AML-193 (cell line): ENCODE results near the gene OR13J1.
"Not testable (repeated sequence)": the region's sequence is repeated elsewhere in the genome, so short reads cannot be mapped to it uniquely, and the experiment has no call there.

Source experiments
- DNase-seq, 2 experiments: peaks; one replicate each; lab custom pipeline; 2025; lab: John Stamatoyannopoulos, UW

OR13J1 gene, protein sequence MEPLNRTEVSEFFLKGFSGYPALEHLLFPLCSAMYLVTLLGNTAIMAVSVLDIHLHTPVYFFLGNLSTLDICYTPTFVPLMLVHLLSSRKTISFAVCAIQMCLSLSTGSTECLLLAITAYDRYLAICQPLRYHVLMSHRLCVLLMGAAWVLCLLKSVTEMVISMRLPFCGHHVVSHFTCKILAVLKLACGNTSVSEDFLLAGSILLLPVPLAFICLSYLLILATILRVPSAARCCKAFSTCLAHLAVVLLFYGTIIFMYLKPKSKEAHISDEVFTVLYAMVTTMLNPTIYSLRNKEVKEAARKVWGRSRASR

DNA sequence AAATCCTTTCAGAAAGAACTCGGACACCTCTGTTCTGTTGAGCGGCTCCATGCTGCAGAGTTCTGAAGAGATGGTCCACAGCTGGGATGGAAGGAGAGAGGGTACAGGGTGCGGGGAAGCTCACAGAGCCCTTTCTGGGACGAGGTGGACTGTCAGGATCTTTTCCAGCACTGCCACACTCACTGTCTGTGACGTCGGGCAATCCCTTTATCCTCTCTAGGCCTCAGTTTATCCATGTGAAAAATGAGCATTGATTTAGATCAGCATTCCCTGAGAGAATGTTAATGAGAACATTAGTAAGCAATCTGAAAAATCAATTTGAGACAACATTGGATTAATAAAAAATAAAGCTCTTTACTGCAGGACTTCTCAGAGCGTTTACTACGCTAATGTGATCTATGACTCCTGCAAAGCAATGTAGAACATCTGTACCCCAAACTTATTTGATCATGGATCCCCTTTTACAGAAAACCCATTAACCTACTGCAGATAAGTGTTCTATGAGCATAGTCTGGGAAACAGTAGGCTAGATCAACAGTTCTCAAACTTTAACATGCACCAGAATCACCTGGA, at the start of gene OR13J1:
OR13J1 (minus strand) TSS at position 51 of the 573 bp plus-strand sequence; CDS start at position 51, 0 bp downstream.
- DNase-seq = no peak

GRCh38 chr9:35919212-35920008, 49.2 kb upstream of the OR13J1 start:
- DNase-seq = no peak

DNA sequence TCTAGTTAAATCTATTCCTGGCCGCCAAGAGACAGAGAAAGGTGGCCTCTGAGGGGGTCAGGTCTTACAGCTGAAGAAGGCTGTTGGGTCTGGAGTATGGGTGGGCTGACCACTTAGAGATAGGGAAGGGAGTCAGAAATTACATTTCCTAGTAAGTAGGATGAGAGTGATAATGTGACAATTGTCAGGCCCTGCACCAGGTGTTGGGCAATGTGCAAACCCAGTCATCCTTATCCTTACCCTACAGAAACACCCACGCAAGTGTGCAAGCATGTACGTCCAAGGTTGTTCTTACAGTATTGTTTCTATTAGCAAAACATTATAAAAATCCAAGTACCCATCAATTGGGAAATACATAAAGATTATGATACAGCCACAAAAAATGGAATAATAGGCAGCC, 48.6 kb upstream of the OR13J1 start:
- DNase-seq = no peak

DNA sequence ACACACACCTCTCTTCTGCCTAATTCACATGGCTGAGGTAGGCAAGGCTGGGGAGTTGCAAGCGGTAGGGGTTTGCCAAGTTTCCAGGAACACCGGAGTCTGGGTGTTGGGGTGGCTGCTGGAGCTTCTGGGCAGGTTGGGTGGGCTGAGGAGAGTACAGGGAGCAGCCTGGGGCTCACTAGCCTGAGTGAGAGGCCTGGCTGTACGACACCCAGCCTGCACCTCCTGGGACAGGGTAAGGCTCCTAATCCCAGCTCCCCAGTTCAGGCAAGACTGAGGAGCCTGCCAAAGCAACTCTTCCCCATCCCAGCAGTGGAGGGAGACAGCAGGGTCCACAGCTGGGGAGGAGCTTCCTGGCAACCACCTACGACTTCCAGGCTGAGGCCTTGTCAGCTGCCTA, 47.1 kb upstream of the OR13J1 start:
- no peak for DNase-seq

DNA sequence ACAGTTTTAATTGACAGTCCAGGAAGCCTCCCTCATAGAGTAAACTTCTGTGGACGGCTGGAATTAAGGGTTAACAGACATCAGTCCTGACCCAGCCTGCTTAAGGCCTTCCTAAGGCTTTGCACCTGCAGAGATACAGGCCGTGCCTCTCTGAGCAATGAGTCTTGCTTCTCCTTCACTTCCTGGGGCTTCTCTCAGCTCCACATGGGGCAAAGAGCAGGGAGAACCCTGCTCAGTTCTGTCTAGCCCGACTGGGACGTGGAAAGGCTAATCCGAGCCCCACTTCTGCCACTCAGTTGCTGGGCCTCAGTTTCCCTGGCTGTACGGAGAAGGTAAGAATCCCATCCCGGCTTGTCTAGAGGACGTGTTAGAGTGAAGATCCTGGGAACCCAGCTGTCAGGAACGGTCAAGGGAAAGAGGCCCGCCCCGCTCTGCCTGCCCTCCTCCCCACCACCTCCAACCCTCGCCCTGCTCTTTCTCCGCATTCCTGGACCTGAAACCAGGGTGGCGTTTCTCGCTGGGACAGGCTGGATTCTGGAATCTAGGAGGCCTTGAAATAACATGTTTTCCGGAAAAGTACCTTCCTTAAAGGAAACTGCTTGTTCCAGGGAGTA, 45.6 kb upstream of the OR13J1 start:
- DNase-seq = no peak

DNA sequence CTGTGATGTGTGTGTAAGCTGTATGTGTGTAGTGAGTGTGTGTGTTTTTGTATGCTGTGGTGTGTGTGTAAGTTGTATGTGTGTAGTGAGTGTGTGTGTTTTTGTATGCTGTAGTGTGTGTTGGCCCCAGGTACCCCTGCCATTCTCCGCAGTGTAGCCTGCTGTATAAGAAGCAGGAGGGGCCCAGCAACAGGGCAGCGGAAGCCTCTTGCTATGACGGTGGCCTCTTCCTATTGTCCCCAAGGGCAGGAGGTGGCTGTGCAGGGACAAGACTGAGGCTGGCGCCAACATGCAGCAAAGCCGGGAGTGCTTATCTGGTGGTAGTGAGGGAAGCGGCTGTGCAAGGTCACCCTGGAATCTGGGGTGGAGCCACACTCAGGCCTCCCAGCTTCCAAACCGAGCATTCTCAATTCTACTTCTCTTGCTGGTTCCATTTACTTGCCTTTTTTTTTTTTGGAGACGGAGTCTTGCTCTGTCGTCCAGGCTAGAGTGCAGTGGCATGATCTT, 44.2 kb upstream of the OR13J1 start:
- DNase-seq = no peak

- DNase-seq = not testable (repeated sequence)
Observed at GRCh38 chr9:35913429-35913828, 43.2 kb upstream of the OR13J1 start.

- DNase-seq = no peak
Observed at GRCh38 chr9:35912791-35913400, 42.7 kb upstream of the OR13J1 start.

- no peak for DNase-seq
Observed at GRCh38 chr9:35911690-35912089, 41.5 kb upstream of the OR13J1 start.

DNA sequence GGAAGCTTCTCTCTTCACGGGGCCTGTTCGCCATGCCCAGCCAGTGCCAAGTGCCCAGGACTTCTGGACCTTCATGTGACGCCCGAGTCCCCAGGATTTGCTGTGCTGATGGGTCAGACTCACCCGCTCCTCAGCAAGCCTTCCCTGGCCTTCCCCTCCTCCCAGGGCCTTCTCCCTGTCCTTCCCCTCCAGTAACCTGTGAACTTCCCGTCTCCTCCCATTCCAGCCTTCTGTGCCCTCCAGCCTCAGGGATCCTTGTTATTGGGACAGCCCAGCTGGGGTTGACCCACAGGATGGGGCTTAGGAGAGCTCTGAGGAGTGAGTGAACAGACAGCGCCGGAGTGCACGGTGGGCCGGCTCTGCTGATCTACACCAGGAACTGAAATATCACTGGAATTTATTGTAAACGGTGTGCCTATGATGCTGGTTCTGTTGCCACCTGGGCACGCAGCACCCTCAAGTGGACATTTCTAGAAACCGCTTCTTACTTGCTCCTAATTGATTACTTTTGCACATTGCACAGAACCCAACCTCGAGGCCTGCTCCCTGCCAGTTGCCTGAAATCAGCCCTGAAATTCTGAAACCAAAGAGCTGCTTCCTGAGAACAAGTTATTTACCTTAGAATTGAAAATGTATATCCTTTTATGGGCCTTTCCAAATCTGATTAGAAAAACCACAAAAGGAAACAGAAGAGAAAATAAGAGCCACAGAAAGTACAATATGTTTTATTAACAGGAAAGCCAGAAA, 40.6 kb upstream of the OR13J1 start:
- peak; percentile 20 to 31 for DNase-seq

DNA sequence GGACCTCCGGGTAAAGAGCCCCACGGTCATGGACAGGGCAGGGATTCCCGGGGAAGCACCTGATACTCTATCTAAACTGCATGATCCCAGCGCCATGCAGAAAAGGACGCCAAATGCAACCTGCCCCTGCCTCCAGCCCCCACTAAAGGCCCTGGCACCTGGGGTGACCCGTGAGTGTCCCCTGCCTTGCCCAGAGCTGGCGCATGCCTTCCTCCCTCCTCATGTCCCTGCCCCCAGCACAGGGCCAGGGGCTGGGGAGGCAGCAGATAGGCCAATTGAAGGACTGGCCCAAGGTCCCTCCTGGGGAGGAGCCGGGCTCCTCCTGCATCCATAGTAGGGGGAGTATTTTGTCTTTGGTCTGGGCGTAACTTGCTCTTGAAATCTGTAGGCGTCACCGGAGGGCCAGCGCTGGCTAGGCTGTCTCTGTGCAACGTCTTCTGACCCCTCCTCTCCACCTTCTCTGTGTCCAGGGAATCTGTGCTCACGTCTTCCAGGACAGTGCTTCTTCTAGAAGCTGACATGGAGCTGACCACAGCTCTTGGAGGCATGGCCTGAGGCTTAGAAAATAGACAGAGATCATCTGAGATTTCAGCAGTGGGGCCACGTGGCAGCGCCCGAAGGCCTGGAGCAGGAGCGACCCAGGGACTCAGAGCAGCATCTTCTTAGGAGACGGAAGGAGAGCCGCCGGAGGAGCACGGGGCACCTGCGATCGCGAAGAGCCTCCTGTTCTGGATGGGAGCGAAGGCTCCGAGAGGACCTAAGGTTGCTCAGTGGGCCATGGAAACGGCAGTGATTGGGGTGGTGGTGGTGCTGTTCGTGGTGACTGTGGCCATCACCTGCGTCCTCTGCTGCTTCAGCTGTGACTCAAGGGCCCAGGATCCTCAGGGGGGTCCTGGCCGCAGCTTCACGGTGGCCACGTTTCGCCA, 39.7 kb upstream of the OR13J1 start:
- DNase-seq = no peak

DNA sequence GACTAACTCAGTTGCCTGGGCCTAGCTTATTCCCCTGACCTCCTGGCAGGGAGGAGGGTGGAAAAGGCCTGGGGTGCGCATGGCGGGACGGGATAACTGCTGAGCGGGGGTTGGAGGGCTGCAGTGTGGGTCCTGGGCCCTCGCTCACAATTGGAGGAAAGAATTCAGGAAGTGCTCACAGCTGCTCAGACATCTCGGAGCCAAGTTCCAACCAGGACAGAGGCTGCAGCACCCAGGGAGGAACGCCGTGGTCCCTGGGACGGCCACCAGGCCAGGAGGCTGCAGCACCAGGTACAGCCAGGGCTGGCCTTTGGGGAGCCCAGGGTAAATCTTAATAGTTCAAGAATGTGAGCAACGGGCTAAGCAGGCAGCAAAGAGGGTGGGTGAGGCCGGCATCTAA, 39.1 kb upstream of the OR13J1 start, which contains the start of gene SPAAR:
SPAAR (plus strand) TSS at position 217 of the 400 bp plus-strand sequence. CDS start 974 bp downstream, outside the sequence.
- DNase-seq = no peak

- no peak for DNase-seq
Observed at GRCh38 chr9:35908504-35909125, 38.4 kb upstream of the OR13J1 start.

DNA sequence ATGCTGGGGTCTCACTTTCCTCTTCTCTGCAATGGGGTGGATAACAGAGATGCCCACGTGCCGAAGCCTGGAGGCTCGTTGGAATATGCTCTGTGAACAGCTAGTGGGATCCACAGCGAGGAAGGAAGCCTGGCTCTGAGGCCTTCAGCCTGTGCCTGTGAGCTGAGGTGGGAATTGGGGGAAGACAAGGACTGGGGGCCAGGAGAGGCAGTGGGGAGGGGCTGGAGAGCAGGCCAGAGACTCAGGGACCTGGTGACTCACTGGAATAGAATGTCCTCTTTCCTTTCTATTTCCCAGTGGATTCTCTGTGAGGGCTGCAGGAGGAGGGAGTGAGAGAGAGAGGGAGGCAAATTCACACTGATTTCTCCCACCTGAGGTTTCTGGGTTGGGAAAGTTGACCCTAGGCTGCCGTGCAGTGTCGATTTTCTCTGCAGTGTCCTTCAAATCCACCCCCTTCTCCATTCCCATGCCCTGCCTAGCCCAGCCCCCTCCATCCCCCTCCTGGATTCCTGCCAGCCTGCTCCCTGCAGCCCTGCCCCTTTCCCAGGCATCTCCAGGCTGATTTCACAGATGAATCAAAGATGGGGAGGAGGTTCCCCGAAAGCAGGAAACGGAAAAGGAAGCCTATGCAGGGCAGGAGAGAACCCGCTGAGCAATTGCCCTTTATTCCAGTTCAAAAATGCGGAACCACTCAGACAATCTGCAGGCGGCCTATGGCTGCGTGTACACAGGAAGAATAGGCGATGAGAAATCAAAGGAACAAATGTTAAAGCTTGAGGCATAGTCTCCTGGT, 37.7 kb upstream of the OR13J1 start:
- no peak for DNase-seq

- DNase-seq = no peak
Observed at GRCh38 chr9:35906923-35907699, 36.9 kb upstream of the OR13J1 start.

DNA sequence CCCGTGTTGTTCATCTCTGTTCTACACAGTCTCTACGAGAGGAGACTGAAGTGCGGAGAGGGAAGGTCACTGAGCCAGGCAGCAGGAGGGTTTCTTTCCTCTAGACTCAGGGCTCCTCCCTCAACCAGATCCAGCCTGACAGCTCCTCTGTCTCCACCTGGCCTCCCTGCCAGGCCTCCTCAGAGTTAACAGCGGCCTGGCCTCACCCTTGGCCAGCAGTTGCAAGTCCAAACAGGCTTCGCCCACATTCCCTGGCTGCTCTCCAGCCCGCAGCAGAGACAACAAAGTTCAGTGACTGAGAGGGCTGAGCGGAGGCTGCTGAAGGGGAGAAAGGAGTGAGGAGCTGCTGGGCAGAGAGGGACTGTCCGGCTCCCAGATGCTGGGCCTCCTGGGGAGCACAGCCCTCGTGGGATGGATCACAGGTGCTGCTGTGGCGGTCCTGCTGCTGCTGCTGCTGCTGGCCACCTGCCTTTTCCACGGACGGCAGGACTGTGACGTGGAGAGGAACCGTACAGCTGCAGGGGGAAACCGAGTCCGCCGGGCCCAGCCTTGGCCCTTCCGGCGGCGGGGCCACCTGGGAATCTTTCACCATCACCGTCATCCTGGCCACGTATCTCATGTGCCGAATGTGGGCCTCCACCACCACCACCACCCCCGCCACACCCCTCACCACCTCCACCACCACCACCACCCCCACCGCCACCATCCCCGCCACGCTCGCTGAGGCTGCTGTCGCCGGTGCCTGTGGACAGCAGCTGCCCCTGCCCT, 35.9 kb upstream of the OR13J1 start, which contains the start of gene HRCT1:
HRCT1 (plus strand) TSS at position 291 of the 768 bp plus-strand sequence; CDS start at position 377, 86 bp downstream.
- no peak for DNase-seq
